H1 (cell line): ENCODE measurements around the gene POLR1D. TPM values are rescaled to one million over a fixed set of nuclear protein-coding genes. Genes with fewer than 3 reads are reported as not detected.

Experiments used
- CBX8 ChIP-seq: fragments of 300-800, 300-1000 bp; sonication (generic); IDR thresholded peaks from 2 replicates; pipeline ENCODE4 v1.7.1; 2016; ENCODE audit warnings: low read depth, low read length, borderline replicate concordance
- CTCF ChIP-seq, 3 experiments: IDR thresholded peaks; 1 replicate in 2 of 3; 2 replicates in 1 of 3; pipeline versions ENCODE4 v1.5.1 to v1.6.1; 2011; ENCODE audit warnings: low read length in 3 of 3, mild to moderate bottlenecking in 3 of 3, inconsistent platforms in 2 of 3, low read depth in 1 of 3, moderate library complexity in 1 of 3; ENCODE audit not compliant: insufficient read depth in 1 of 3; ENCODE audit errors: control extremely low read depth in 1 of 3
- EZH2 ChIP-seq: fragments of 200-600 bp; sonication (generic); IDR thresholded peaks from 2 replicates; pipeline ENCODE4 v1.7.1; 2012; ENCODE audit warnings: low read depth, mild to moderate bottlenecking, moderate library complexity, low read length, inconsistent platforms; ENCODE audit not compliant: severe bottlenecking
- GABPA ChIP-seq: IDR thresholded peaks from 2 replicates; pipeline ENCODE4 v1.6.1; 2011; ENCODE audit warnings: mild to moderate bottlenecking, low read length, moderate library complexity, borderline replicate concordance; ENCODE audit not compliant: insufficient read depth
- JUND ChIP-seq: IDR thresholded peaks from 2 replicates; pipeline ENCODE4 v1.6.1; 2011; ENCODE audit warnings: mild to moderate bottlenecking, improper control_type of control experiment, low read length
- NANOG ChIP-seq: IDR thresholded peaks from 2 replicates; pipeline ENCODE4 v1.6.1; 2011; ENCODE audit warnings: low read length, low read depth, mild to moderate bottlenecking, inconsistent platforms; ENCODE audit not compliant: insufficient read depth, poor library complexity, severe bottlenecking
- SP2 ChIP-seq: IDR thresholded peaks from 2 replicates; pipeline ENCODE4 v1.6.1; 2012; ENCODE audit warnings: mild to moderate bottlenecking, low read length, inconsistent platforms
- USF2 ChIP-seq: IDR thresholded peaks from 2 replicates; pipeline ENCODE4 v1.6.1; 2011; ENCODE audit warnings: low read length, improper control_type of control experiment
- polyA plus RNA-seq, 7 experiments: library from polyadenylated mRNA; depleted of rRNA in 3 of 7; stranded (reverse) in 5 of 7; unstranded in 2 of 7; fragments of >200 nt in 5 of 7; fragments of 200-250 nt in 2 of 7; gene quantifications; 1 replicate in 5 of 7; 2 replicates in 1 of 7; 4 replicates in 1 of 7; pipeline versions ENCODE4 v1.2.1 to v1.2.3, GENCODE V29; 2011 to 2013; ENCODE audit warnings: missing spikeins in 2 of 7, mixed read lengths in 2 of 7
- total RNA-seq: library from RNA; stranded (reverse); fragmentation: NEBNext Ultra II Directional; extraction: Animal tissue kit (Norgen Biotek cat#: 25700); gene quantifications from 2 replicates; pipeline ENCODE4 v1.2.1, GENCODE V29; 2021

The POLR1D gene
- total and polyA plus RNA-seq, 2 of the 8 experiments (the other 6 are each of a cell fraction or from before 2014, with no cell fraction given): 226 to 232 TPM

- TF ChIP-seq SP2 (no peak), EZH2 (no peak), GABPA (no peak), JUND (no peak), USF2 (no peak), CBX8 (no peak), NANOG (no peak), CTCF (IDR thresholded peaks at IDR 0.05; ENCODE audit: control extremely low read depth in 1 of 3, insufficient read depth in 1 of 3, low read depth in 1 of 3, low read length in 3 of 3) (no peak)
- TF ChIP-seq, all 59 proteins: peak for 0
These were observed 28.6 kb downstream of the POLR1D start (continued) for GRCh38 chr13:27650312-27650711.
